GM21529 (cell line): ENCODE data around the gene SCOC.

Experiments used
- ATAC-seq: cut with Tn5 transposase; IDR thresholded peaks from one replicate; pipeline ENCODE4 v1.9.1; 2021; ENCODE audit not compliant: unreplicated experiment

Gene SCOC

DNA sequence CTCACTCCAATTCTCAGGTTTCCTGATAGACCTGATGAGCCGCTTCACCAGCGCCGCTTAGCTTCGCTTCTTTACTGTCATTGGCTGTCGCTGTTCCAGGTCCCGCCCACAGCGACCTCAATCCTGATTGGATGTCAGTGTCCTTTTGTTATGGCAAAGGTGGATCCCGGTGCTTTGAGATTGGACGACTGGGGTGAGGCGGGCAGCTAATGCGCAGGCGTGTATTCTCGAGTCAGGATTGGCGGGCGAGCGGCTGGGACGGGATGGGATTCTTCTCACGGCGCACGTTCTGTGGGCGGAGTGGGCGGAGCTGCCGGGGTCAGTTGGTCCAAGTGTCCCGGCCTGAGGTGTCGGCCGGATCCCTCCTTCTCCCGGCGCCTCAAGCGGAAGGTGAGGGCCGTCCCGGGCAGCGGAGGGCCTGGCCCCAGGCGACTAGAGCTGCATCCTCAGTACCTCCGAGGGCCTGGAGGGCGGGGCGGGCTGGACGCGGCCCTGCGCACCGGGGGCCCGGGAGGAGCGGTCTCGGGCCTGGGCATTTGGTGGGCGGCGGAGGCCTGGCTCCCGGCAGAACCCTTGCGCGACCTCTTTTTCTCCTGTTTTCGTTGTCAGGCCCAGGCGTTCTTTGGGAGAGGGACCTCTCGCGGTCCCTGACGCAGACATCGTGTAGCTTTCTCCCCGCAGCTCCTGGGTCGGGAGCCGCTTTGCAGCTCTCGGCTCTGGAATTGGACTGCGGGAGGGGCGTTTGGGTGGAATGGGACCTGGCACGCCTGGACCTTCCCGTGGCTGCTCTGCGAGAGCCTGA lies at the start of gene SCOC:
TSS of gene SCOC (plus strand) at position 319 of the 802 bp plus-strand sequence. CDS start 5,525 bp downstream, outside the sequence.
- ATAC-seq = peak; percentile 92

DNA sequence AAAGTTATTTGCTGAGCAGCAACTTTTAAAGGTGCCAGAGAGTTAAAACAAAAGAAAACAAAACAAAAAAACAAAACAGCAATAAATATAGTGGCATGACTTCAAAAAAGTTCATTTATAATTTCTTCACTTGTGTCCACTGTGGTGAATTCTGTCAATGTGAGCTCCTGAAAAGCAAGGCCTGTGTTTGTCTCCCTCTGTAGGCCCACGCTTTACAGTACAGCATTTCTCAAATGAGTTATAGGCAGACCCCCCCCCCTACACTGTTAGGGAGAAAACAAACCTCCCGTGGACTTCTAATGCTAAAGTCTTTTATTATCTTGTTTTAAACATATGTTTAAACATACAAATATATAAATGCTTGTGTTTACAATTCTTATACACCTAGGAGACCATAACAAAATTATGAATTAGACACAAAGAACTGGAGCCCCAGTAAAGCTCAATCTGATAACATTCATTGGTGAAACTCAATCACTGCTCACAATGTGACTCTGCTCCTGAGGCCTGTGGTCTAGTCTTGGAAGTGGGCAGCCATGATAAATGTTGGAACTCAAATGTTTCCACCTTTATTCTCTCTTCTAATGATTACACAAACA lies 47.0 kb upstream of the SCOC start:
- ATAC-seq = no peak

DNA sequence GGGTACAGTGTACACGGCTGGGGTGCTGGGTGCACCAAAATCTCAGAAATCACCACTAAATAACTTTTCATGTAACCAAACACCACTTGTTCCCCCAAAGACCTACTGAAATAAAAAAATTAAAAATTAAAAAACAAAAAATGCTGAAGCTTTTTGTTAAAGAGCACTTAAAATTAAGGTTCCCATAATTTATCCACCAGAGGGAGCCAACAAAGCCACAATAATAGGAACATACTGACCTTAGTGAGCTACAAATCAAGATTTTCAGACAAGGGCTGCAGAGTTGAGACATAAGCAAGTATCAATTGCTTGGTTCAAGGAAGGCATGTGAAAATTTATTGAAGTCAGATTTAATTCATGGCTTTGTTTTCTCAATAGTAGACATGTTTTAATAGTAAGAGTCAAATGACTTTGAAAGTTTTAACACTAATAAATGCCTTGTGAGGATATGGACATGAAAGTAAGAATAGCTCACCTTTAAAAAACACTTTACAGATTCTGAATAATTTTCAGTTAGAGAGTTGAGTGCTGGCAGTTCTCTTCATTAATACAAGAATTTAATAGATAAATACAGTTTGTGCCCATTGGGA lies 43.0 kb upstream of the SCOC start:
- ATAC-seq = no peak

- ATAC-seq = no peak
Observed at GRCh38 chr4:140331245-140331644, 42.2 kb upstream of the SCOC start.

GRCh38 chr4:140331876-140332275 lies 41.6 kb upstream of the SCOC start:
- ATAC-seq = no peak

- no peak for ATAC-seq
Observed at GRCh38 chr4:140332734-140333133, 40.7 kb upstream of the SCOC start.

- no peak for ATAC-seq
Observed at GRCh38 chr4:140333523-140333922, 39.9 kb upstream of the SCOC start.

- no peak for ATAC-seq
Observed at GRCh38 chr4:140335076-140335475, 38.4 kb upstream of the SCOC start.

- no peak for ATAC-seq
Observed at GRCh38 chr4:140336730-140337129, 36.7 kb upstream of the SCOC start.

GRCh38 chr4:140342620-140343019 lies 30.8 kb upstream of the SCOC start:
- no peak for ATAC-seq

GRCh38 chr4:140343303-140343702 lies 30.1 kb upstream of the SCOC start:
- ATAC-seq = peak; percentile 74

DNA sequence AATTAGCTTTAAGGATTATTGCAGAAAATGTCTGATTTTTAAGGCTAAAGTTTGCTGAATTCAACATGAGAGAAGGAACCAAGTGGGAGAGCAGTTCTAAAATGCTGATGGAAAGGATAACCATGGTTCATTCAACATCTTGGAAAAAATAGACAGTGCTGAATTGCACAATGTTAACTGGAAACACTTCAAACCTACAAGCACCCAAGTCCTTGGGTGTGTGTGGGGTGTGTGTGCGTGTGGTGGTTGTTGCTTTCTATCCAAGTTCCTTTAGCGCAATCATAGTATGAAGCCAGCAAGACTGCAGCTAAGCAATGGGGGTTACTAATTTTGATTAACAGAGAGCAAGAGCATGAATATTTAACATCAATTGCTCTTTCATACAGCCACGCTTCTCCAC lies 29.3 kb upstream of the SCOC start:
- no peak for ATAC-seq

DNA sequence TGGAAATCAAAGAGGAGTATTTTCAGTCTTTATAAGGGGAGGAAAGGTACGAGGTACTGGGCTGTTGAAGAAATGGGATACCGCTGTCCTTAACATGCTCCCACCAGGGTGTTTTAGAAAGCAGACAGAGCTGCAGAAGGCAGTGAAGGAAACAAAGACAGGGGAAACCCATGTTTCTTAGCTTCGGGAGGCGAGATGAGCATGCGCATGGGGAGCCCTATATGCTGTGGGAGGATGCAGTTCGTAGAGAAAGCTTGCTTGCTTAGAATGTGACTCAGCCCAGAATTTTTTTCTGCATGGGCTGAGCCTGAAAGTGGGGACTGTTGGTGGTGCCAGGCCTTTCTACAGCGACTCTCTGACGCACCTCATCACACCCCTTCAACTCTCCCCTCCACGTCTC lies 28.8 kb upstream of the SCOC start:
- no peak for ATAC-seq

- ATAC-seq = no peak
Observed at GRCh38 chr4:140346136-140346535, 27.3 kb upstream of the SCOC start.

GRCh38 chr4:140349816-140350215 lies 23.6 kb upstream of the SCOC start:
- no peak for ATAC-seq

- ATAC-seq = no peak
Observed at GRCh38 chr4:140351093-140352075, 22.1 kb upstream of the SCOC start.

DNA sequence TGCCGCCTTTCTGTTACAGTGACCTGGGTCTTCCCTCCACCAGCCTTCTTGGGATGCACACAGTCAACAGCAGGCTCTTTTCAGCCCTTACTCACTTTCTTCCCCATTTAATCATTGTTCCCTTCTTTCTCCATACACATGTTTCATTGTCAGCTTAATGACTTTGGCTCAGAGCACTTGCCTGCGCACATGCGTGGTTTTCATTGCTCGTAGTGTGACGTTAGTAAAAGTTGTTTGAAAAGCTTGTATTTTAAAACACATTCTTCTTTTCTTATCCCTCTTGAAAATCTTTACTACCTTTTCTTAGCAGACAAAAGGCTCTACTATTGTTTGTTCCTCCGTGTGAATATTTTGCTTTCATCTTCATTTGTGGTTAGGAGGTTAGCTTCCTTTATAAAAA lies 19.7 kb upstream of the SCOC start:
- no peak for ATAC-seq

- ATAC-seq = no peak
Observed at GRCh38 chr4:140355288-140355687, 18.2 kb upstream of the SCOC start.

DNA sequence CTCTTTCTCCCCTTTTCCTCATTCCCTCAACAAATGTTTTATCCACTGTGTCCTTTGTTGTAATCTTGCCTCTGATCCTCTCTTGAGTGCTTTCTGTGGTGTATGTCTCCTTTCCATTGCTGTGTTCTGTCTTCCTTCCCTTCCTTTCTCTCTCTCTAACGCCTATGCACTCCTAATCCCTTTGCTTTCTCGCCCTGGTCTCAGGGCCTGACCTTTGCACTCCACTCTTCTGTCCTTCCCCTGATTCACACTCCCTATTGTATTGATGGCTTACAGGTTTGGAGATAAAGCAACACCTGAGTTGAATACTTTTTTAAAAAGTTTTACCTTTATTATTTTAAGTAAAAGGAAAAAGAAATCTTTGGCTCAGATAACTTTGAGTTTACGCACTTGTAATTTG lies 15.6 kb upstream of the SCOC start:
- ATAC-seq = no peak

- ATAC-seq = no peak
Observed at GRCh38 chr4:140358281-140358680, 15.2 kb upstream of the SCOC start.
